Stimulated activated naive B cell treated with anti-CD40 and anti-IgM and Interleukin-4, amounts not matched to agents 10 μg/mL and 1 μg/mL and 100 μg/mL, for 72 hours (primary cell): Measurements from ENCODE around the gene PPP2R5B.

Experiments used
- ATAC-seq, 2 donors: fragments of 150-1000 bp; cut with Tn5 transposase; replicated peaks; 2 replicates each; pipeline ENCODE4 v1.10.0; 2021; ENCODE audit warnings: moderate library complexity in 1 of 2
- DNase-seq: peaks from one replicate; pipeline ENCODE4 v3.0.0; 2021
- H3K27ac Mint-ChIP-seq: one replicate; pipeline ENCODE4 v1.8.0; 2022; ENCODE audit warnings: mild to moderate bottlenecking, mixed read lengths
- H3K27me3 Mint-ChIP-seq, 2 donors: one replicate each; pipeline ENCODE4 v1.8.0; 2022; ENCODE audit warnings: mixed read lengths in 2 of 2
- H3K36me3 Mint-ChIP-seq, 2 donors: one replicate each; pipeline ENCODE4 v1.8.0; 2022; ENCODE audit warnings: mixed read lengths in 2 of 2, mild to moderate bottlenecking in 1 of 2
- H3K4me1 Mint-ChIP-seq, 2 donors: one replicate each; pipeline ENCODE4 v1.8.0; 2022; ENCODE audit warnings: mixed read lengths in 2 of 2, mild to moderate bottlenecking in 1 of 2
- H3K4me3 Mint-ChIP-seq, 2 donors: one replicate each; pipeline ENCODE4 v1.8.0; 2022; ENCODE audit warnings: mild to moderate bottlenecking in 2 of 2, mixed read lengths in 2 of 2, moderate library complexity in 1 of 2
- H3K9me3 Mint-ChIP-seq, 2 donors: one replicate each; pipeline ENCODE4 v1.8.0; 2022; ENCODE audit warnings: mixed read lengths in 2 of 2, mild to moderate bottlenecking in 1 of 2

Gene PPP2R5B

GRCh38 chr11:64935359-64936081, 11.0 kb downstream of the PPP2R5B start, which contains the start of gene GPHA2:
Gene GPHA2, minus strand, starts transcription at chr11:64935893. Its CDS starts 433 bp downstream, at chr11:64935460.
- H3K27ac Mint-ChIP-seq: no peak within 1 kb of the TSS
- H3K4me3 Mint-ChIP-seq: no peak within 1 kb of the TSS
- H3K36me3 Mint-ChIP-seq: peaks cover 16 to 23% of the 10 kb centered on the region in 2 donors
- H3K27me3 Mint-ChIP-seq: peaks cover 0 to 5% of the 10 kb centered on the region in 2 donors
- H3K9me3 Mint-ChIP-seq: no peaks in the 10 kb centered on the region
- no peak for ATAC-seq
- no peak for DNase-seq
- no peaks in the 10 kb centered on the region for H3K4me1 Mint-ChIP-seq

- Mint-ChIP-seq H3K36me3 (peaks cover 11 to 20% of the 10 kb centered on the region in 2 donors), H3K27me3 (peaks cover 2 to 5% of the 10 kb centered on the region in 2 donors), H3K4me3 (no peak overlapping the region), H3K4me1 (no peaks in the 10 kb centered on the region), H3K27ac (no peak overlapping the region), H3K9me3 (no peaks in the 10 kb centered on the region)
- ATAC-seq: no peak
- DNase-seq: no peak
Measured at GRCh38 chr11:64936539-64936938, 12.1 kb downstream of the PPP2R5B start.

GRCh38 chr11:64947208-64947814, 22.8 kb downstream of the PPP2R5B start:
- Mint-ChIP-seq H3K36me3 (no peaks in the 10 kb centered on the region), H3K9me3 (no peaks in the 10 kb centered on the region), H3K4me3 (no peak overlapping the region), H3K27ac (no peak overlapping the region), H3K4me1 (no peaks in the 10 kb centered on the region), H3K27me3 (peaks cover 10 to 16% of the 10 kb centered on the region in 2 donors)
- no peak for ATAC-seq
- no peak for DNase-seq

GRCh38 chr11:64951529-64951928, 27.0 kb downstream of the PPP2R5B start:
- ATAC-seq (no peak), DNase-seq (no peak)
- no peaks in the 10 kb centered on the region for H3K9me3 Mint-ChIP-seq
- no peaks in the 10 kb centered on the region for H3K4me1 Mint-ChIP-seq
- H3K36me3 Mint-ChIP-seq: no peaks in the 10 kb centered on the region
- no peak overlapping the region for H3K27ac Mint-ChIP-seq
- H3K27me3 Mint-ChIP-seq: peaks cover 3 to 11% of the 10 kb centered on the region in 2 donors
- no peak overlapping the region for H3K4me3 Mint-ChIP-seq

- ATAC-seq: no peak
- H3K4me3 Mint-ChIP-seq: no peak overlapping the region
- no peaks in the 10 kb centered on the region for H3K36me3 Mint-ChIP-seq
- H3K27ac Mint-ChIP-seq: no peak overlapping the region
- no peak for DNase-seq
- peaks cover 3 to 11% of the 10 kb centered on the region in 2 donors for H3K27me3 Mint-ChIP-seq
- H3K9me3 Mint-ChIP-seq: no peaks in the 10 kb centered on the region
- H3K4me1 Mint-ChIP-seq: no peaks in the 10 kb centered on the region
Measured at GRCh38 chr11:64954201-64954600, 29.7 kb downstream of the PPP2R5B start.

- H3K4me1 Mint-ChIP-seq: no peaks in the 10 kb centered on the region
- H3K9me3 Mint-ChIP-seq: no peaks in the 10 kb centered on the region
- H3K36me3 Mint-ChIP-seq: no peaks in the 10 kb centered on the region
- no peak for DNase-seq
- no peak overlapping the region for H3K27ac Mint-ChIP-seq
- no peak for ATAC-seq
- no peaks in the 10 kb centered on the region for H3K27me3 Mint-ChIP-seq
- H3K4me3 Mint-ChIP-seq: no peak overlapping the region
Measured at GRCh38 chr11:64959498-64959897, 35.0 kb downstream of the PPP2R5B start.

- ATAC-seq: no peak
- Mint-ChIP-seq H3K27ac (no peak overlapping the region), H3K4me3 (no peak overlapping the region), H3K9me3 (no peaks in the 10 kb centered on the region), H3K36me3 (no peaks in the 10 kb centered on the region), H3K27me3 (no peaks in the 10 kb centered on the region), H3K4me1 (peaks cover 0 to 2% of the 10 kb centered on the region in 2 donors)
- DNase-seq: no peak
Measured at GRCh38 chr11:64960719-64961118, 36.2 kb downstream of the PPP2R5B start.

GRCh38 chr11:64963072-64963631, 38.7 kb downstream of the PPP2R5B start:
- ATAC-seq: no peak
- H3K4me3 Mint-ChIP-seq: no peak overlapping the region
- DNase-seq: no peak
- H3K4me1 Mint-ChIP-seq: peaks cover 0 to 2% of the 10 kb centered on the region in 2 donors
- no peaks in the 10 kb centered on the region for H3K36me3 Mint-ChIP-seq
- H3K9me3 Mint-ChIP-seq: no peaks in the 10 kb centered on the region
- H3K27me3 Mint-ChIP-seq: no peaks in the 10 kb centered on the region
- H3K27ac Mint-ChIP-seq: no peak overlapping the region

- no peaks in the 10 kb centered on the region for H3K9me3 Mint-ChIP-seq
- H3K4me1 Mint-ChIP-seq: peaks cover 8 to 10% of the 10 kb centered on the region in 2 donors
- H3K27me3 Mint-ChIP-seq: no peaks in the 10 kb centered on the region
- no peak overlapping the region for H3K27ac Mint-ChIP-seq
- ATAC-seq: no peak
- no peaks in the 10 kb centered on the region for H3K36me3 Mint-ChIP-seq
- H3K4me3 Mint-ChIP-seq: no peak overlapping the region
- no peak for DNase-seq
Measured at GRCh38 chr11:64967375-64967774, 42.9 kb downstream of the PPP2R5B start.

- no peak overlapping the region for H3K4me3 Mint-ChIP-seq
- DNase-seq (no peak), ATAC-seq (no peak)
- H3K9me3 Mint-ChIP-seq: no peaks in the 10 kb centered on the region
- H3K36me3 Mint-ChIP-seq: no peaks in the 10 kb centered on the region
- H3K27me3 Mint-ChIP-seq: no peaks in the 10 kb centered on the region
- peaks cover 11 to 16% of the 10 kb centered on the region in 2 donors for H3K4me1 Mint-ChIP-seq
- no peak overlapping the region for H3K27ac Mint-ChIP-seq
Measured at GRCh38 chr11:64969209-64969608, 44.7 kb downstream of the PPP2R5B start.

GRCh38 chr11:64970731-64971151, 46.3 kb downstream of the PPP2R5B start:
- Mint-ChIP-seq H3K27me3 (no peaks in the 10 kb centered on the region), H3K4me3 (peak overlapping the region; percentile 64 to 79)
- DNase-seq: peak; percentile 8

GRCh38 chr11:64971421-64972233, 47.1 kb downstream of the PPP2R5B start, which contains the start of gene MAJIN:
Gene MAJIN, minus strand, starts transcription at chr11:64972108. Its CDS starts 12,703 bp downstream, at chr11:64959405.
- peak; percentile 80 for DNase-seq
- Mint-ChIP-seq H3K9me3 (no peaks in the 10 kb centered on the region), H3K4me3 (peak within 1 kb of the TSS; percentile 73 to 79), H3K36me3 (no peaks in the 10 kb centered on the region), H3K27me3 (no peaks in the 10 kb centered on the region), H3K27ac (peak within 1 kb of the TSS; percentile 65), H3K4me1 (peaks cover 13 to 24% of the 10 kb centered on the region in 2 donors)
- ATAC-seq: peak; percentile 71 to 83

More at GRCh38 chr11:64970731-64971151, 46.3 kb downstream of the PPP2R5B start:
- H3K4me1 Mint-ChIP-seq: peaks cover 13 to 24% of the 10 kb centered on the region in 2 donors
- peak; percentile 46 to 71 for ATAC-seq
- peak overlapping the region; percentile 65 for H3K27ac Mint-ChIP-seq
- no peaks in the 10 kb centered on the region for H3K36me3 Mint-ChIP-seq
- H3K9me3 Mint-ChIP-seq: no peaks in the 10 kb centered on the region

GRCh38 chr11:64974124-64974523, 49.6 kb downstream of the PPP2R5B start:
- H3K9me3 Mint-ChIP-seq: peaks cover 0 to 2% of the 10 kb centered on the region in 2 donors
- no peak overlapping the region for H3K27ac Mint-ChIP-seq
- H3K27me3 Mint-ChIP-seq: no peaks in the 10 kb centered on the region
- H3K4me1 Mint-ChIP-seq: peaks cover 13 to 24% of the 10 kb centered on the region in 2 donors
- H3K36me3 Mint-ChIP-seq: no peaks in the 10 kb centered on the region
- no peak overlapping the region for H3K4me3 Mint-ChIP-seq
- no peak for DNase-seq
- no peak for ATAC-seq

GRCh38 chr11:64976651-64977050, 52.2 kb downstream of the PPP2R5B start:
- ATAC-seq (no peak), DNase-seq (no peak)
- peaks cover 0 to 2% of the 10 kb centered on the region in 2 donors for H3K9me3 Mint-ChIP-seq
- no peak overlapping the region for H3K4me3 Mint-ChIP-seq
- no peaks in the 10 kb centered on the region for H3K36me3 Mint-ChIP-seq
- H3K27ac Mint-ChIP-seq: no peak overlapping the region
- H3K27me3 Mint-ChIP-seq: no peaks in the 10 kb centered on the region
- H3K4me1 Mint-ChIP-seq: peaks cover 8 to 14% of the 10 kb centered on the region in 2 donors
